Gastroesophageal sphincter (tissue), 4 donors: ENCODE results near the gene HPN. TPM values are rescaled to one million over a fixed set of nuclear protein-coding genes. Genes with fewer than 3 reads are reported as not detected.

Experiments
- ATAC-seq: fragments of 150-250 bp; one replicate; pipeline ENCODE4 v1.9.1; 2016; ENCODE audit warnings: mild to moderate bottlenecking, moderate library complexity
- H3K27ac ChIP-seq, 4 donors: fragments of 200-600 bp; sonication (generic) in 3 of 4; 1 replicate in 3 of 4; 2 replicates in 1 of 4; pipeline ENCODE4 v1.5.1; 2016 to 2019
- H3K27me3 ChIP-seq: fragments of 200-600 bp; sonication (generic); one replicate; pipeline ENCODE4 v1.5.1; 2019
- H3K36me3 ChIP-seq, 2 donors: fragments of 200-600 bp; sonication (generic); one replicate each; pipeline ENCODE4 v1.5.1; 2019; ENCODE audit warnings: control low read depth in 1 of 2
- H3K4me1 ChIP-seq, 3 donors: fragments of 200-600 bp; sonication (generic); 1 replicate in 2 of 3; 2 replicates in 1 of 3; pipeline ENCODE4 v1.5.1; 2016 to 2019; ENCODE audit warnings: control low read depth in 2 of 3
- H3K4me3 ChIP-seq, 2 donors: fragments of 200-600 bp; sonication (generic); one replicate each; pipeline ENCODE4 v1.5.1; 2019; ENCODE audit warnings: mild to moderate bottlenecking in 1 of 2, moderate library complexity in 1 of 2
- H3K9me3 ChIP-seq, 3 donors: fragments of 200-600 bp; sonication (generic); one replicate each; pipeline ENCODE4 v1.5.1; 2017 to 2019; ENCODE audit warnings: control low read depth in 2 of 3
- EP300 ChIP-seq: sonication (generic); formaldehyde crosslinking; IDR thresholded peaks from one replicate; pipeline ENCODE4 v1.6.1; 2017; ENCODE audit warnings: antibody characterized with exemption, mild to moderate bottlenecking
- POLR2A ChIP-seq, 2 donors: fragments of 450-650 bp; IDR thresholded peaks; one replicate each; pipeline ENCODE4 v1.6.1; 2017; ENCODE audit warnings: antibody characterized with exemption in 2 of 2, mild to moderate bottlenecking in 2 of 2, moderate library complexity in 1 of 2
- POLR2AphosphoS5 ChIP-seq: sonication (generic); formaldehyde crosslinking; IDR thresholded peaks from one replicate; pipeline ENCODE4 v1.6.1; 2017; ENCODE audit warnings: antibody characterized with exemption
- WGBS, 2 donors: methylation state at CpG; one replicate each; pipeline ENCODE4 v1.1.5; 2018; ENCODE audit warnings: low coverage in 1 of 2; 5-methylcytosine and 5-hydroxymethylcytosine counted together
- total RNA-seq, 4 donors: library from RNA; depleted of rRNA; stranded (reverse); fragments of >200 nt; gene quantifications; one replicate each; pipeline ENCODE4 v1.1.0, GENCODE V29; 2016
- TF ChIP-seq, protein P1 (sequence below), 4 experiments: fragments of 200-600 bp in 2 of 4; fragments of 450-650 bp in 2 of 4; sonication (generic) in 1 of 4; IDR thresholded peaks; one replicate each; pipeline ENCODE4 v1.5.1; 2017 to 2019; ENCODE audit warnings: antibody characterized with exemption in 4 of 4, mild to moderate bottlenecking in 2 of 4, moderate library complexity in 2 of 4

The HPN gene
- total RNA-seq, 4 donors from 2014 or later, result 0.17 to 1.2 (median 0.27) TPM; not detected in 1

DNA sequence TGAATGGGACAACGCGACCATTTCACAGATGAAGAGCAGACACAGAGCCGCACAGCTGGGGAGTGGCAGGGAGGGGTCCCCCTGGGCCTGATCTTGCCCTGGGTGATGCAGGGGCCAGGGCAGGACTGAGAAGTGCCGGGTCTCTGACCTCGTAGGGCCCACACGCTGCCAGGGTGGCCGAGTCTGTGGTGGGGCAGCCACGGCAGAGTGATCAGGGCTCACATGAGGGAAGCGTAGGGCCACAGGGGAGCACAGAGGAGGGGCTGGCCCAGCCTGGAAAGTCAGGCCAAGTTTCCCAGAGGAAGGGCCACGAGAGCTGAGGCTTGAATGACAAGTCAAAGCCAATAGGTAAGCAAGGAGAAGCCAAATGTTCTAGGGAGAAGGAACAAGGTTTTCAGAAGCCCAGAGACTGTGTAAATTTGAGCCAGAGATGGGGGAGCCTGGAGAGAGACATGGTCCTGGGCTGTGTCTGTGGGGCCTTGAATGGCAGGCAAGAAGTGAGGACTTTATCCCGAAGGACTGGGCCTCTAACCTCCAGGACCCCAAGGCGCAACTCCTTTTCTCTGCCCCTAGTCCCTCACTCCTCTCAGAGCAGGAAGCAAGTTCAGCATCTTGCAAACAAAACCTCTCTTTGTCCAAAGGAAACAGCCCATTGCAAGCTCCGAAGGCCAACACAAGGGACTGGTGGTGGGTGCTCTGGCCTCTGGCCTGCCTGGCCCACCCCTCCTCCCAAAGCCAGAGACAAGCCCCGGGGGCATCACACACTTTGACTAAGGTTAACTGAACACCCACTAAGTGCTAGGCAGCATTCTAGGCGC, 42.4 kb downstream of the HPN start:
- Histone ChIP-seq H3K4me1 (no peaks in the 10 kb centered on the region), H3K36me3 (no peaks in the 10 kb centered on the region), H3K4me3 (no peak overlapping the region), H3K27ac (no peak overlapping the region), H3K27me3 (peaks cover 23% of the 10 kb centered on the region), H3K9me3 (no peaks in the 10 kb centered on the region)
- ATAC-seq, result no peak
- 79 to 84% methylated on average over 3 to 6 of the region's 15 CpGs for WGBS, 2 donors
- TF ChIP-seq EP300 (no peak), POLR2AphosphoS5 (no peak), POLR2A (IDR thresholded peaks at IDR 0.05) (no peak)
- TF ChIP-seq, protein P1, sequence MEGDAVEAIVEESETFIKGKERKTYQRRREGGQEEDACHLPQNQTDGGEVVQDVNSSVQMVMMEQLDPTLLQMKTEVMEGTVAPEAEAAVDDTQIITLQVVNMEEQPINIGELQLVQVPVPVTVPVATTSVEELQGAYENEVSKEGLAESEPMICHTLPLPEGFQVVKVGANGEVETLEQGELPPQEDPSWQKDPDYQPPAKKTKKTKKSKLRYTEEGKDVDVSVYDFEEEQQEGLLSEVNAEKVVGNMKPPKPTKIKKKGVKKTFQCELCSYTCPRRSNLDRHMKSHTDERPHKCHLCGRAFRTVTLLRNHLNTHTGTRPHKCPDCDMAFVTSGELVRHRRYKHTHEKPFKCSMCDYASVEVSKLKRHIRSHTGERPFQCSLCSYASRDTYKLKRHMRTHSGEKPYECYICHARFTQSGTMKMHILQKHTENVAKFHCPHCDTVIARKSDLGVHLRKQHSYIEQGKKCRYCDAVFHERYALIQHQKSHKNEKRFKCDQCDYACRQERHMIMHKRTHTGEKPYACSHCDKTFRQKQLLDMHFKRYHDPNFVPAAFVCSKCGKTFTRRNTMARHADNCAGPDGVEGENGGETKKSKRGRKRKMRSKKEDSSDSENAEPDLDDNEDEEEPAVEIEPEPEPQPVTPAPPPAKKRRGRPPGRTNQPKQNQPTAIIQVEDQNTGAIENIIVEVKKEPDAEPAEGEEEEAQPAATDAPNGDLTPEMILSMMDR (IDR thresholded peaks at IDR 0.05), result no peak

DNA sequence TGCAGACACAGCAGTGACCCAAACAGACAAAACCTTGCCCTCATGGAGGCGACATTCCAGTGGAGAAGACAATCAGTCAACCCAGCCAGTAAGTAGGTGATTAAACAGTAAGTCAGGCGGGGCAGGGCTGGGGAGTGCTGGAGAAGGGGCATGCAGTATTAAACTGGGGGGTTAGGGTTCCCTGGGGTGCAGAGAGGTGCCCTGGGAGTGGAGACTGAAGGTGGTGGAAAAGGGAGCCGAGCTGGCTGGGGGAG, 42.9 kb downstream of the HPN start:
- 61 to 100% methylated on average over 2 of the region's 3 CpGs for WGBS, 2 donors
- Histone ChIP-seq H3K4me1 (no peaks in the 10 kb centered on the region), H3K36me3 (no peaks in the 10 kb centered on the region), H3K9me3 (no peaks in the 10 kb centered on the region), H3K27me3 (peaks cover 27% of the 10 kb centered on the region), H3K4me3 (no peak overlapping the region), H3K27ac (no peak overlapping the region)
- no peak for ATAC-seq
- no peak for TF ChIP-seq POLR2AphosphoS5
- no peak for TF ChIP-seq EP300
- TF ChIP-seq, protein P1 (IDR thresholded peaks at IDR 0.05), result no peak
- no peak for TF ChIP-seq POLR2A (IDR thresholded peaks at IDR 0.05)

DNA sequence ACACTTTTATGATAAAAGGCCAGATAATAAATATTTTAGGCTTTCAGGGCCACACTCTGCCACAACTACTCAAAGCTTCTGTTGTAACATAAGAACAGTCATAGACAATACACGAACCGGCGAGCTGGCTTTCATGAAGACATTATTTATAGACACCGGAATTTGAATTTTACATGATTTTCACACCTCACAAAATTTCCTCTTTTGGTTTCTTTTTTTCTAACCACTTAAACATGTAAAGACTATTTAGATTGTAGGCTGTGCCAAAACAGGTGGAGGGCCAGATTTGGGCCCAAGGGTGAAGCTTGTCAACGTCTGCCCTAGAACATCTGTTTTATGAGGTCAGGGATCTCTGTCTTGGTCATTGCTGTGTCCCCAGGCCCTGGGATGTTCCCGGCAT, 44.4 kb downstream of the HPN start:
- no peak overlapping the region for H3K27ac ChIP-seq
- TF ChIP-seq, protein P1 (IDR thresholded peaks at IDR 0.05), result no peak
- TF ChIP-seq POLR2AphosphoS5, result no peak
- TF ChIP-seq EP300, result no peak
- no peak for TF ChIP-seq POLR2A (IDR thresholded peaks at IDR 0.05)
- H3K4me1 ChIP-seq, result peaks cover 0 to 10% (median 4%) of the 10 kb centered on the region in 3 donors
- WGBS, 2 donors, result 60 to 75% methylated on average over 6 of the region's 6 CpGs
- H3K9me3 ChIP-seq, result no peaks in the 10 kb centered on the region
- H3K36me3 ChIP-seq, result no peaks in the 10 kb centered on the region
- no peak overlapping the region for H3K4me3 ChIP-seq
- peaks cover 41% of the 10 kb centered on the region for H3K27me3 ChIP-seq
- no peak for ATAC-seq

DNA sequence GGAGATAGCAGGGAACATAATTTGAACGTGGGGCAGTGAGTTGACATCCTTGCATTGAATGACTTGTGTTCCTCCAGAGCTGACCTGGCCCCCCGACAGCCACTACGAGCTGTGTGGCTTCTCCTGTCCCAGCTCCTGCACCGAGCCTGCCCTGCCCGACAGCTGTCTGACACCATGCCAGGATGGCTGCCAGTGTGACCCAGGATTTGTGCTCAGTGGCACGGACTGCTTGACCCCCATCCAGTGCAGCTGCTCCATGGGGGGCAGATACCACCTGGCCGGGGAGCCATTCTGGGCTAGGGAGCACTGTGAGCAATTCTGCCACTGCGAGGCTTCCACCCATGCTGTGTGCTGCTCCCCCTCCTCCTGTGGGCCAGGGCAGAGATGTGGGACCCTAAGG, 44.9 kb downstream of the HPN start:
- no peak for ATAC-seq
- Histone ChIP-seq H3K27ac (no peak overlapping the region), H3K4me3 (no peak overlapping the region), H3K4me1 (peaks cover 0 to 12% (median 4%) of the 10 kb centered on the region in 3 donors), H3K9me3 (no peaks in the 10 kb centered on the region), H3K36me3 (no peaks in the 10 kb centered on the region), H3K27me3 (peaks cover 46% of the 10 kb centered on the region)
- TF ChIP-seq POLR2AphosphoS5 (no peak), POLR2A (IDR thresholded peaks at IDR 0.05) (no peak), EP300 (no peak)
- TF ChIP-seq, protein P1 (IDR thresholded peaks at IDR 0.05), result no peak
- 67% methylated on average over 5 of the region's 8 CpGs; no CpG with 5 or more reads in 1 of the 2 donors for WGBS, 2 donors

DNA sequence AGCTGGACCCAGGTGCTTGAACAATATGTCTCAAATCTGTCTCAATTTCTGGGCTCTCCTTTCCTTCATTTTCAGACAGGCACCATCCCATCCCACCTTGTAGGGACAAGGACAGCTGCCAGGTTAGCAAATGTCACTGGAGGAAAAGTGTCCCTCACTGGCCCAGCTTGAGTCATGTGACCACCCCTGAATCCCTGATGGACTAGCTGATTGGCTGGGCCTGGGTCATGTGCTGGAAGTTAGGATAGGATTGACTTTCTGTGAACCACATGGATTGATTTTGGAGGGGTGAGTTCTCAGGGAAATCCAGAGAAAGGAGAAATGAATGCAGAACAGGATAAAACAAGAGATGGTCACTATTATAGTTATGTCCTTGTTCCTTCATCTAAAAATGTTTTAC, 45.9 kb downstream of the HPN start:
- Histone ChIP-seq H3K27ac (no peak overlapping the region), H3K27me3 (peaks cover 54% of the 10 kb centered on the region), H3K9me3 (no peaks in the 10 kb centered on the region), H3K36me3 (no peaks in the 10 kb centered on the region), H3K4me1 (peaks cover 0 to 12% (median 4%) of the 10 kb centered on the region in 3 donors), H3K4me3 (no peak overlapping the region)
- no peak for TF ChIP-seq POLR2A (IDR thresholded peaks at IDR 0.05)
- ATAC-seq, result no peak
